Coronary artery (tissue), 2 donors: ENCODE data around the gene LSM2.
"Not testable (repeated sequence)": the region's sequence is repeated elsewhere in the genome, so short reads cannot be mapped to it uniquely, and the experiment has no call there.

ENCODE experiments used
- DNase-seq: peaks from one replicate; pipeline ENCODE4 v3.0.0-alpha.2; 2017; ENCODE audit warnings: low spot score
- H3K27ac ChIP-seq, 2 donors: fragments of 200-600 bp; sonication (generic); one replicate each; pipeline ENCODE4 v1.5.1; 2016 to 2019
- H3K4me3 ChIP-seq: fragments of 200-600 bp; sonication (generic); 2 replicates; pipeline ENCODE4 v1.5.1; 2016; ENCODE audit warnings: mild to moderate bottlenecking, moderate library complexity
- CTCF ChIP-seq: fragments of 200-600 bp; sonication (generic); IDR thresholded peaks from one replicate; pipeline ENCODE4 v1.5.1; 2019; ENCODE audit warnings: antibody characterized with exemption

Gene LSM2

GRCh38 chr6:31814677-31815024 is 7.9 kb upstream of the LSM2 start:
- peak overlapping the region; percentile 97 to 100 for H3K27ac ChIP-seq
- DNase-seq = peak; percentile 98
- no peak for TF ChIP-seq CTCF
- H3K4me3 ChIP-seq = peak overlapping the region; percentile 71

GRCh38 chr6:31813465-31813849 is 6.7 kb upstream of the LSM2 start:
- TF ChIP-seq CTCF = no peak
- Histone ChIP-seq H3K4me3 (peak overlapping the region; percentile 71), H3K27ac (peak overlapping the region; percentile 97 to 100)
- no peak for DNase-seq

GRCh38 chr6:31811645-31812044 is 4.9 kb upstream of the LSM2 start:
- TF ChIP-seq CTCF = no peak
- Histone ChIP-seq H3K27ac (no peak overlapping the region), H3K4me3 (no peak overlapping the region)
- DNase-seq = no peak

- not testable (repeated sequence) for H3K4me3 ChIP-seq, DNase-seq, H3K27ac ChIP-seq
Measured at GRCh38 chr6:31808599-31808998, 1.8 kb upstream of the LSM2 start.

- peak overlapping the region; percentile 77 for H3K4me3 ChIP-seq
- no peak for DNase-seq
- peak overlapping the region; percentile 85 to 94 for H3K27ac ChIP-seq
- no peak for TF ChIP-seq CTCF
Measured at GRCh38 chr6:31805939-31806469, 762 bp downstream of the LSM2 start.

- H3K4me3 ChIP-seq, H3K27ac ChIP-seq, DNase-seq: not testable (repeated sequence)
Measured at GRCh38 chr6:31801031-31801927, 5.5 kb downstream of the LSM2 start.

- Histone ChIP-seq H3K4me3 (no peak overlapping the region), H3K27ac (peak overlapping the region in 1 of 2 donors; percentile 27)
- no peak for TF ChIP-seq CTCF
- no peak for DNase-seq
Measured at GRCh38 chr6:31799781-31800180, 7.0 kb downstream of the LSM2 start.

- DNase-seq = no peak
- TF ChIP-seq CTCF = no peak
Measured at GRCh38 chr6:31797588-31797987, 9.2 kb downstream of the LSM2 start.

More at GRCh38 chr6:31797588-31797987, 9.2 kb downstream of the LSM2 start:
- no peak overlapping the region for H3K4me3 ChIP-seq
- no peak overlapping the region for H3K27ac ChIP-seq
